Endodermal cell (in vitro differentiated cells): Measurements from ENCODE around the gene KRT27. TPM values are rescaled to one million over a fixed set of nuclear protein-coding genes. Genes with fewer than 3 reads are reported as not detected.
A peak's percentile ranks its signal among the peaks of the same experiment; 100 is the strongest.

ENCODE experiments used
- DNase-seq: peaks from one replicate; pipeline ENCODE4 v3.0.0-alpha.2; 2017
- H3K27ac ChIP-seq: 2 replicates; pipeline ENCODE4 v1.5.1; 2013; ENCODE audit warnings: mild to moderate bottlenecking, low read depth, low read length, moderate library complexity
- H3K27me3 ChIP-seq: 2 replicates; pipeline ENCODE4 v1.6.1; 2013; ENCODE audit warnings: mild to moderate bottlenecking, low read length, moderate library complexity; ENCODE audit not compliant: insufficient read depth, control insufficient read depth, poor library complexity, severe bottlenecking
- H3K36me3 ChIP-seq: 2 replicates; pipeline ENCODE4 v1.7.0; 2013; ENCODE audit warnings: mild to moderate bottlenecking, low read length, moderate library complexity; ENCODE audit not compliant: control insufficient read depth, insufficient read depth
- H3K4me1 ChIP-seq: one replicate; pipeline ENCODE4 v1.7.0; 2013; ENCODE audit warnings: low read length; ENCODE audit not compliant: control insufficient read depth, insufficient read depth
- H3K4me3 ChIP-seq: 2 replicates; pipeline ENCODE4 v1.5.1; 2013; ENCODE audit warnings: mild to moderate bottlenecking, low read length, moderate library complexity
- H3K9ac ChIP-seq: 2 replicates; pipeline ENCODE4 v1.6.1; 2013; ENCODE audit warnings: mild to moderate bottlenecking, low read length, moderate library complexity; ENCODE audit not compliant: poor library complexity, severe bottlenecking; ENCODE audit errors: extremely low read depth
- H3K9me3 ChIP-seq: 2 replicates; pipeline ENCODE4 v1.6.1; 2013; ENCODE audit warnings: mild to moderate bottlenecking, low read length, moderate library complexity; ENCODE audit not compliant: control insufficient read depth
- H3K27ac Mint-ChIP-seq: 2 replicates; pipeline ENCODE4 v1.8.0; 2020; ENCODE audit warnings: mixed read lengths
- H3K27me3 Mint-ChIP-seq: 2 replicates; pipeline ENCODE4 v1.8.0; 2021; ENCODE audit warnings: mild to moderate bottlenecking, mixed read lengths; ENCODE audit not compliant: insufficient read depth
- H3K36me3 Mint-ChIP-seq: 2 replicates; pipeline ENCODE4 v1.8.0; 2020; ENCODE audit warnings: low read depth, mixed read lengths
- H3K4me1 Mint-ChIP-seq: 2 replicates; pipeline ENCODE4 v1.8.0; 2020; ENCODE audit warnings: mixed read lengths
- H3K4me3 Mint-ChIP-seq: 2 replicates; pipeline ENCODE4 v1.8.0; 2020; ENCODE audit warnings: mild to moderate bottlenecking, moderate library complexity, mixed read lengths
- H3K9me3 Mint-ChIP-seq: 2 replicates; pipeline ENCODE4 v1.8.0; 2020; ENCODE audit warnings: mild to moderate bottlenecking, mixed read lengths
- CTCF ChIP-seq: fragments of 200-600 bp; sonication (generic); conservative IDR thresholded peaks from 2 replicates; pipeline ENCODE4 v1.5.0; 2021; ENCODE audit warnings: antibody characterized with exemption, mild to moderate bottlenecking
- WGBS, 2 experiments: methylation state at CpG; one replicate each; pipeline versions ENCODE4 v1.1.5 to v1.1.7; 2013; ENCODE audit warnings: missing lambda C conversion rate in 2 of 2, mixed read lengths in 1 of 2; ENCODE audit not compliant: insufficient coverage in 1 of 2, insufficient read length in 1 of 2; 5-methylcytosine and 5-hydroxymethylcytosine counted together
- total RNA-seq, 2 donors: library from RNA; stranded (reverse); fragmentation: NEBNext Ultra II Directional in 1 of 2; extraction: Animal tissue kit (Norgen Biotek cat#: 25700) in 1 of 2; gene quantifications; 2 replicates in 1 of 2; 3 replicates in 1 of 2; pipeline ENCODE4 v1.2.1, GENCODE V29; 2021

KRT27 gene
- total RNA-seq, 2 donors from 2014 or later = not detected

DNA sequence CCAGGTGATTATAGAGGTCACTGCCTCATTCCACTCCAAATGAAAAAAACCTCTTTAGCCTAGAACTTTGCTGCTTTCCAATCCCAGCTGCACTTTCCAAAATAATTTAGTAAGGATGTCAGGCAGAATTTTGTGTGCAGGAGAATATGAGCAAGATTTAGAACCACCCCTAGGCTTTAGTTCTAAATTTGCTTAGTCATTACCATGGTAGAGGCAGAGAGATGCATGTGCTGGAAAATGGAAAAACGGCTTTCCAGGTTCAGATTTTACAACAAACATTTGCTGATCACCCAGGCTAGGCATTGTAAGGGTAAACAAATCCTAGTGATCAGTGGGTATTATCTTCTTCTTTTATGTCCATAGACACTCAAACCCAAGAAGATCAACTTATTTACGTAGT lies 16.7 kb downstream of the KRT27 start:
- TF ChIP-seq CTCF = no peak
- H3K4me3 Mint-ChIP-seq = no peak overlapping the region
- no peak overlapping the region for H3K9ac ChIP-seq
- no peaks in the 10 kb centered on the region for H3K4me1 ChIP-seq
- no peaks in the 10 kb centered on the region for H3K36me3 ChIP-seq
- DNase-seq = no peak
- H3K9me3 ChIP-seq = peaks cover 30% of the 10 kb centered on the region
- peaks cover 4% of the 10 kb centered on the region for H3K4me1 Mint-ChIP-seq
- no peaks in the 10 kb centered on the region for H3K27me3 ChIP-seq
- peaks cover 4% of the 10 kb centered on the region for H3K36me3 Mint-ChIP-seq
- whole genome bisulfite sequencing, 2 experiments = 97% methylated on average over 2 of the region's 2 CpGs; no CpG with 5 or more reads in 1 of the 2 experiments
- no peak overlapping the region for H3K4me3 ChIP-seq
- H3K9me3 Mint-ChIP-seq = peaks cover 39% of the 10 kb centered on the region
- H3K27ac ChIP-seq = no peak overlapping the region
- peaks cover 3% of the 10 kb centered on the region for H3K27me3 Mint-ChIP-seq
- no peak overlapping the region for H3K27ac Mint-ChIP-seq

DNA sequence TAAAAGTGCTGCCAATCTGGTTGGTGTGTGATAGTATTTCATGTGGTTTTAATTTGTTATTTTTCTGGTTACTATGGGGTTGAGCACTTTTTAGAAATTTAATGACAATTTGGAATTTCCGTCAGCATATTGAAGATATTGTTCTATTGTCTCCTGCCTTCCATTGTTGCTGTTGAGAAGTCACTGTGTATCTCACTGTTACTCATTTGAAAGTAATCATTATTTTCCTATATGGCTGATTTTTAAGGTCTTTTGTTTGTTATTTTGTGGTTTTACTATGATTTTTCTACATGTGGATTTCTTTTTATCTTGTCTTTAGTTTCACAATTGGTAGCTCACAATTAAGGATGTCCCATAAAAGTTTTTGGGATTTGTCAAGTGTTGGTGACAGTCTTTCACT lies 18.6 kb downstream of the KRT27 start:
- Histone ChIP-seq H3K9ac (no peak overlapping the region), H3K9me3 (peaks cover 49% of the 10 kb centered on the region), H3K36me3 (no peaks in the 10 kb centered on the region), H3K27ac (no peak overlapping the region), H3K4me3 (no peak overlapping the region), H3K27me3 (no peaks in the 10 kb centered on the region), H3K4me1 (no peaks in the 10 kb centered on the region)
- H3K27ac Mint-ChIP-seq = no peak overlapping the region
- H3K36me3 Mint-ChIP-seq = peaks cover 4% of the 10 kb centered on the region
- WGBS, 2 experiments = 93% methylated on average over 1 of the region's 1 CpG; no CpG with 5 or more reads in 1 of the 2 experiments
- peaks cover 57% of the 10 kb centered on the region for H3K9me3 Mint-ChIP-seq
- no peak overlapping the region for H3K4me3 Mint-ChIP-seq
- H3K4me1 Mint-ChIP-seq = peaks cover 4% of the 10 kb centered on the region
- no peak for TF ChIP-seq CTCF
- H3K27me3 Mint-ChIP-seq = peaks cover 3% of the 10 kb centered on the region
- DNase-seq = no peak

- Histone ChIP-seq H3K4me3 (peak overlapping the region; percentile 39), H3K27ac (no peak overlapping the region), H3K27me3 (no peaks in the 10 kb centered on the region), H3K4me1 (no peaks in the 10 kb centered on the region), H3K9ac (no peak overlapping the region), H3K9me3 (peaks cover 56% of the 10 kb centered on the region), H3K36me3 (no peaks in the 10 kb centered on the region)
- Mint-ChIP-seq H3K27ac (no peak overlapping the region), H3K36me3 (peaks cover 4% of the 10 kb centered on the region), H3K9me3 (peaks cover 61% of the 10 kb centered on the region), H3K4me3 (no peak overlapping the region), H3K27me3 (peaks cover 12% of the 10 kb centered on the region), H3K4me1 (no peaks in the 10 kb centered on the region)
- WGBS, 2 experiments = 83% methylated on average over 1 of the region's 1 CpG; no CpG with 5 or more reads in 1 of the 2 experiments
- no peak for DNase-seq
- TF ChIP-seq CTCF = no peak
Observed at GRCh38 chr17:40760105-40761016, 22.0 kb downstream of the KRT27 start.
